ENCODE results near the gene RBAK. TPM values are rescaled to one million over a fixed set of nuclear protein-coding genes. Genes with fewer than 3 reads are reported as not detected.
"Not testable (repeated sequence)": the region's sequence is repeated elsewhere in the genome, so short reads cannot be mapped to it uniquely, and the experiment has no call there.

RBAK gene
- total RNA-seq, 1 donor from 2014 or later: 9.3 TPM

DNA sequence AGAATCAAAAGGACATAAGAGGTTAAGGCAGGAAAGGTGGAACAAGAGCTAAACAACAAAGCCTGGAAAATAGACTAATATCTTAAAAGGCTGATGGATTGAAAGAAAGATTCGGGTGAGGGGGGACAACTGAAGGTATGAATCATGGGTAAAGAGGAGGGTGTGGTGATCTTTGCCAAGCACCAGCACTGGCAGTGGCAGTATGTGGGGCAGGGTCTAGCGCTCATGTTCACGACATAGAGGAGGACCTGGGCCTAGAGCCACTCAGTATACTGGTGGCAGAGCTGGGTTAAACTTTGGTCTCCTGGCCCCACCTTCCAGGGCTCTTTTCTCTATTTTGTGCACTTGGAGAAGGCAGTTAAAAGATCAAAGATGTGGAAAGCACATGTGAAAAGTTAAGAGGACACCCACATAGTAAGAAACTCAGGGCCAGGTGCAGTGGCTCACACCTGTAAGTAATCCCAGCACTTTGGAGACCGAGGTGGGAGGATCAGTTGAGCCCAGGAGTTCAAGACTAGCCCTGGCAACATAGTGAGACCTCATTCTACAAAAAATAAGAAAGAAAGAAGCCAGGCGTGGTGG, 46.2 kb upstream of the RBAK start:
- peaks cover 0 to 10% of the 10 kb centered on the region in 2 donors for H3K36me3 ChIP-seq
- TF ChIP-seq POLR2AphosphoS5 (IDR thresholded peaks at IDR 0.05; ENCODE audit: insufficient read depth in 1 of 2, low read depth in 1 of 2) (no peak), POLR2A (IDR thresholded peaks at IDR 0.05) (no peak)
- TF ChIP-seq, protein P1, sequence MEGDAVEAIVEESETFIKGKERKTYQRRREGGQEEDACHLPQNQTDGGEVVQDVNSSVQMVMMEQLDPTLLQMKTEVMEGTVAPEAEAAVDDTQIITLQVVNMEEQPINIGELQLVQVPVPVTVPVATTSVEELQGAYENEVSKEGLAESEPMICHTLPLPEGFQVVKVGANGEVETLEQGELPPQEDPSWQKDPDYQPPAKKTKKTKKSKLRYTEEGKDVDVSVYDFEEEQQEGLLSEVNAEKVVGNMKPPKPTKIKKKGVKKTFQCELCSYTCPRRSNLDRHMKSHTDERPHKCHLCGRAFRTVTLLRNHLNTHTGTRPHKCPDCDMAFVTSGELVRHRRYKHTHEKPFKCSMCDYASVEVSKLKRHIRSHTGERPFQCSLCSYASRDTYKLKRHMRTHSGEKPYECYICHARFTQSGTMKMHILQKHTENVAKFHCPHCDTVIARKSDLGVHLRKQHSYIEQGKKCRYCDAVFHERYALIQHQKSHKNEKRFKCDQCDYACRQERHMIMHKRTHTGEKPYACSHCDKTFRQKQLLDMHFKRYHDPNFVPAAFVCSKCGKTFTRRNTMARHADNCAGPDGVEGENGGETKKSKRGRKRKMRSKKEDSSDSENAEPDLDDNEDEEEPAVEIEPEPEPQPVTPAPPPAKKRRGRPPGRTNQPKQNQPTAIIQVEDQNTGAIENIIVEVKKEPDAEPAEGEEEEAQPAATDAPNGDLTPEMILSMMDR (IDR thresholded peaks at IDR 0.05): no peak

GRCh38 chr7:5001003-5001402, 44.7 kb upstream of the RBAK start:
- H3K4me1 ChIP-seq: no peaks in the 10 kb centered on the region
- peaks cover 0 to 9% of the 10 kb centered on the region in 2 donors for H3K36me3 ChIP-seq
- intact Hi-C loops (cut with DNase I): no loop called here
- TF ChIP-seq, protein P1 (IDR thresholded peaks at IDR 0.05): no peak
- TF ChIP-seq POLR2AphosphoS5 (IDR thresholded peaks at IDR 0.05; ENCODE audit: insufficient read depth in 1 of 2, low read depth in 1 of 2): no peak
- no peak for TF ChIP-seq POLR2A (IDR thresholded peaks at IDR 0.05)
- H3K9me3 ChIP-seq: no peaks in the 10 kb centered on the region
- no peak overlapping the region for H3K27ac ChIP-seq
- no peaks in the 10 kb centered on the region for H3K27me3 ChIP-seq
- H3K4me3 ChIP-seq: no peak overlapping the region
- DNase-seq (ENCODE audit: extremely low spot score in 2 of 2): no peak

More for the DNA sequence above, 46.2 kb upstream of the RBAK start:
- H3K4me1 ChIP-seq: no peaks in the 10 kb centered on the region
- H3K27me3 ChIP-seq: no peaks in the 10 kb centered on the region
- H3K27ac ChIP-seq: no peak overlapping the region
- no peak for DNase-seq (ENCODE audit: extremely low spot score in 2 of 2)
- H3K9me3 ChIP-seq: no peaks in the 10 kb centered on the region
- no peak overlapping the region for H3K4me3 ChIP-seq
- intact Hi-C loops (cut with DNase I): no loop called here

- no peaks in the 10 kb centered on the region for H3K4me1 ChIP-seq
These were observed 43.7 kb upstream of the RBAK start for GRCh38 chr7:5001911-5002310.

GRCh38 chr7:5005066-5005465, 40.6 kb upstream of the RBAK start:
- intact Hi-C loops (cut with DNase I): no loop called here
- Histone ChIP-seq H3K4me3 (no peak overlapping the region), H3K9me3 (no peaks in the 10 kb centered on the region), H3K36me3 (peaks cover 0 to 9% of the 10 kb centered on the region in 2 donors), H3K27me3 (no peaks in the 10 kb centered on the region), H3K27ac (no peak overlapping the region), H3K4me1 (no peaks in the 10 kb centered on the region)
- DNase-seq (ENCODE audit: extremely low spot score in 2 of 2): no peak
- TF ChIP-seq, protein P1 (IDR thresholded peaks at IDR 0.05): no peak
- TF ChIP-seq POLR2AphosphoS5 (IDR thresholded peaks at IDR 0.05; ENCODE audit: insufficient read depth in 1 of 2, low read depth in 1 of 2): no peak
- TF ChIP-seq POLR2A (IDR thresholded peaks at IDR 0.05): no peak

More at GRCh38 chr7:5001911-5002310, 43.7 kb upstream of the RBAK start:
- H3K9me3 ChIP-seq: no peaks in the 10 kb centered on the region
- no peaks in the 10 kb centered on the region for H3K27me3 ChIP-seq
- intact Hi-C loops (cut with DNase I): no loop called here
- peaks cover 0 to 9% of the 10 kb centered on the region in 2 donors for H3K36me3 ChIP-seq
- TF ChIP-seq POLR2AphosphoS5 (IDR thresholded peaks at IDR 0.05; ENCODE audit: insufficient read depth in 1 of 2, low read depth in 1 of 2): no peak
- TF ChIP-seq POLR2A (IDR thresholded peaks at IDR 0.05): no peak
- TF ChIP-seq, protein P1 (IDR thresholded peaks at IDR 0.05): no peak
- DNase-seq (ENCODE audit: extremely low spot score in 2 of 2): no peak
- no peak overlapping the region for H3K27ac ChIP-seq
- no peak overlapping the region for H3K4me3 ChIP-seq

DNA sequence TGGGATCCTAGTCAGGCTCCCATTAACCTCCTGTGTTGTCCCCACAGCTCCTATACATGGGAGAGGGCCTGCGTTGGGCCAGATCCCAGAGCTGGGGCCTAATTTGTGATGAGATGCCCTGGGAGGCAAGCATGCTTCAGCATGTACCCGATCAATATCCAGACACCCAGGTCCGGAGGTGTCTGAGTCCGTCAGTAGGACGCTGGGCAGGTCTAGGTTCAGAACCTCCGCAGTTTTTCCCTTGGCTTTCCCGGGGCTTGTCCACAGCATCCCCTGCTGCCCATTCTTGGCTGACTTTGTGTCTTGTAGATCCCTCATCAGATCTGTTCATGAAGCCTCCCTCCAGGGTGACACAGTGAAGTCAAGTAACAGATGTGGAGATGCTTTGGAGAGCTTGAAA, 32.7 kb upstream of the RBAK start:
- no peak overlapping the region for H3K4me3 ChIP-seq
- intact Hi-C loops (cut with DNase I): no loop called here
- no peak overlapping the region for H3K27ac ChIP-seq
- H3K36me3 ChIP-seq: no peaks in the 10 kb centered on the region
- no peaks in the 10 kb centered on the region for H3K4me1 ChIP-seq
- DNase-seq (ENCODE audit: extremely low spot score in 2 of 2): no peak
- H3K9me3 ChIP-seq: no peaks in the 10 kb centered on the region
- TF ChIP-seq, protein P1 (IDR thresholded peaks at IDR 0.05): no peak
- no peak for TF ChIP-seq POLR2A (IDR thresholded peaks at IDR 0.05)
- no peak for TF ChIP-seq POLR2AphosphoS5 (IDR thresholded peaks at IDR 0.05; ENCODE audit: insufficient read depth in 1 of 2, low read depth in 1 of 2)
- H3K27me3 ChIP-seq: no peaks in the 10 kb centered on the region

DNA sequence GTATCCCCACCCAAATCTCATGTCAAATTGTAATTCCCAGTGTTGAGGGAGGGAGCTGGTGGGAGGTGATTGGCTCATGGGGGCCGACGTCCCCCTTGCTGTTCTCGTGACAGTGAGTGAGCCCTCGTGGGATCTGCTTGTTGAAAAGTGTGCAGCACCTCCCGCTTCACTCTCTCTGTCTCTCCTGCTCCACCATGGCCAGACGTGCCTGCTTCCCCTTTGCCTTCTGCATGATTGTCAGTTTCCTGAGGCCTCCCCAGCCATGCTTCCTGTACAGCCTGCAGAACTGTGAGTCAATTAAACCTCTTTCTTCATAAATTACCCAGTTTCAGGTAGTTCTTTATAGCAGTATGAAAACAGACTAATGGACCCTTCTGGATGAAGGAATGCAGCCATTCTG, 29.7 kb upstream of the RBAK start:
- intact Hi-C loops (cut with DNase I); H3K36me3 ChIP-seq; H3K4me3 ChIP-seq; H3K27me3 ChIP-seq; H3K4me1 ChIP-seq; H3K27ac ChIP-seq; DNase-seq (ENCODE audit: extremely low spot score in 2 of 2); H3K9me3 ChIP-seq: not testable (repeated sequence)

DNA sequence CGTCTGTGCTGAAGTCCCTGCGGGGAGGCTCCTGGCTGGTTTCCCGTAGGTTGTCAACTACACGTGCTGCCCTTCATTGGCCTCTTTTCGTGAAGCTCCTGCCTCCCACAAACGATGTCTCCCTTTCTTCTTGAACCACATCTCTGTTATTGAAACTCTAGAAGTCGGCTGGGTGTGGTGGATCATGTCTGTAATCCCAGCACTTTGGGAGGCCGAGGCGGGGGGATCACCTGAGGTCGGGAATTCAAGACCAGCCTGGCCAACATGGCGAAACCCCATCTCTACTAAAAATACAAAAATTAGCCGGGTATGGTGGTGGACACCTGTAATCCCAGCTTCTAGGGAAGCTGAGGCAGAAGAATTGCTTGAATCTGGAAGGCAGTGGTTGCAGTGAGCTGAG, 28.0 kb upstream of the RBAK start:
- H3K4me3 ChIP-seq; H3K9me3 ChIP-seq; intact Hi-C loops (cut with DNase I); H3K27ac ChIP-seq; DNase-seq (ENCODE audit: extremely low spot score in 2 of 2); H3K4me1 ChIP-seq; H3K27me3 ChIP-seq; H3K36me3 ChIP-seq: not testable (repeated sequence)

Data from vagina (tissue), 2 donors.